Fibroblast of villous mesenchyme (primary cell): Measurements from ENCODE around the gene ARL16. TPM values are rescaled to one million over a fixed set of nuclear protein-coding genes. Genes with fewer than 3 reads are reported as not detected.

Experiments
- DNase-seq: peaks from one replicate; pipeline ENCODE4 v3.0.0-alpha.2; 2010; ENCODE audit warnings: low read depth
- H3K4me3 ChIP-seq: 2 replicates; pipeline ENCODE4 v1.5.1; 2011; ENCODE audit warnings: low read depth, mild to moderate bottlenecking, low read length
- CTCF ChIP-seq: IDR thresholded peaks from 2 replicates; pipeline ENCODE4 v1.5.1; 2012; ENCODE audit warnings: low read depth, mild to moderate bottlenecking, low read length; ENCODE audit not compliant: insufficient read depth
- total RNA-seq: library from RNA; depleted of rRNA; stranded (reverse); fragments of >200 nt; gene quantifications from 2 replicates; pipeline ENCODE4 v1.2.3, GENCODE V29; 2012

ARL16 gene
- total RNA-seq, 1 donor, result 22.9 TPM

GRCh38 chr17:81706757-81707624, 23.4 kb upstream of the ARL16 start:
- DNase-seq, result no peak
- H3K4me3 ChIP-seq, result no peak overlapping the region
- TF ChIP-seq CTCF, result no peak

- TF ChIP-seq CTCF, result no peak
- no peak for DNase-seq
- no peak overlapping the region for H3K4me3 ChIP-seq
Observed at GRCh38 chr17:81706232-81706611, 22.6 kb upstream of the ARL16 start.

- DNase-seq, result no peak
- H3K4me3 ChIP-seq, result no peak overlapping the region
- no peak for TF ChIP-seq CTCF
Observed at GRCh38 chr17:81705518-81706231, 22.1 kb upstream of the ARL16 start.

- DNase-seq, result no peak
- TF ChIP-seq CTCF, result no peak
- H3K4me3 ChIP-seq, result peak overlapping the region; percentile 91
Observed at GRCh38 chr17:81703747-81704654, 20.4 kb upstream of the ARL16 start.

GRCh38 chr17:81702934-81703746, 19.5 kb upstream of the ARL16 start, which contains the start of gene MRPL12:
Gene MRPL12, plus strand, starts transcription at chr17:81703367. Its CDS starts 135 bp downstream, at chr17:81703502.
- peak; percentile 91 for DNase-seq
- peak within 1 kb of the TSS; percentile 91 for H3K4me3 ChIP-seq
- TF ChIP-seq CTCF, result no peak
